Dendritic cell treated with granulocyte-macrophage colony-stimulating factor and Interleukin-4, amounts not matched to agents 40 ng/mL and 50 ng/mL, for 4 days (primary cell): Measurements from ENCODE around the gene MTHFD1L.

ENCODE experiments used
- H3K27ac Mint-ChIP-seq: one replicate; pipeline ENCODE4 v1.8.0; 2022; ENCODE audit warnings: mild to moderate bottlenecking, mixed read lengths
- H3K27me3 Mint-ChIP-seq: one replicate; pipeline ENCODE4 v1.8.0; 2022; ENCODE audit warnings: mild to moderate bottlenecking, mixed read lengths
- H3K36me3 Mint-ChIP-seq: one replicate; pipeline ENCODE4 v1.8.0; 2022; ENCODE audit warnings: low read depth, mixed read lengths
- H3K4me1 Mint-ChIP-seq: one replicate; pipeline ENCODE4 v1.8.0; 2022; ENCODE audit warnings: low read depth, mixed read lengths
- H3K4me3 Mint-ChIP-seq: one replicate; pipeline ENCODE4 v1.8.0; 2022; ENCODE audit warnings: mild to moderate bottlenecking, moderate library complexity, mixed read lengths
- H3K9me3 Mint-ChIP-seq: one replicate; pipeline ENCODE4 v1.8.0; 2022; ENCODE audit warnings: mixed read lengths
- intact Hi-C: fragments of 100-400 bp; cut with micrococcal nuclease; formaldehyde crosslinking; loops from one replicate; pipeline ENCODE4 v1.15.0; 2022

Gene MTHFD1L

DNA sequence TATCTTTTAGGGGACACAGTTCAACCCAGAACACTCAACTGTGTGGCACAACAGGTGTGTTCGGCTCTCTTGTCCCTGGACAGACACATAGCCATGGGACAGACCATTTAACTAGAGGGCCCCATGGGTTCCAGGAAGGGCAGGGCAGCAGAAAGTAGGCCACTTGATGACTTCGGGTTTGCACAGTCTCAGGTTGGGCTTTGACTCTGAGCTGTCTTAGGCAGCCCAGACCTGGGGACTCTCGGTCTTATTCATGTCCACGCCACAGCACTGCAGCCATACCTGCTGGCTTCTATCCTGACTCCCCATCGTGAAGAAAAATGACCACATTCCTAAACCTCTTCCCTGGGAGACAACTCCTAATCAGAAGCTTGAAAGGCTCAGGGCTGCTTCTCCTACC lies 228.2 kb downstream of the MTHFD1L start:
- Mint-ChIP-seq H3K36me3 (peaks cover 22% of the 10 kb centered on the region), H3K27me3 (no peaks in the 10 kb centered on the region), H3K27ac (no peak overlapping the region)

GRCh38 chr6:151095538-151096254 lies 230.2 kb downstream of the MTHFD1L start:
- no peak overlapping the region for H3K27ac Mint-ChIP-seq
- no peak overlapping the region for H3K4me3 Mint-ChIP-seq
- H3K36me3 Mint-ChIP-seq: peaks cover 22% of the 10 kb centered on the region
- H3K4me1 Mint-ChIP-seq: peaks cover 5% of the 10 kb centered on the region
- H3K27me3 Mint-ChIP-seq: no peaks in the 10 kb centered on the region
- intact Hi-C loops: no loop called here
- no peaks in the 10 kb centered on the region for H3K9me3 Mint-ChIP-seq

More for the DNA sequence above, 228.2 kb downstream of the MTHFD1L start:
- H3K4me3 Mint-ChIP-seq: no peak overlapping the region
- no peaks in the 10 kb centered on the region for H3K9me3 Mint-ChIP-seq
- intact Hi-C loops: no loop called here
- H3K4me1 Mint-ChIP-seq: peaks cover 5% of the 10 kb centered on the region

DNA sequence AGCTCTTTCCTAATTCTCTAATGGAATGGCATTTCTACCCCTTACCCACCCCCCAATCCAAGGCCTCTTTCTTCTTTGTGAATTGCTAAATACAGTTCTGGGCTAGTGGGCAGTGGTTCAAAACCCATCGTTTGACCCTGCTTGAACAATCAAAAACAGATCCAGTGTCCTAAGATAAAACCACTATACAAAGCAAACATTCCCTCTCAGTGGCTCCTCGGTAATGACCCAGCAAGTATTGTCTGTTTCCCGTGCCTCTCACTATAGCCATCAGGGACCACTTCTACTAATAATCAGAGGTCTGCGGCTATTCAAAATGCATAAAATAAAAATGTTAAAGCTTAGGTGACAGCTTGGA lies 230.7 kb downstream of the MTHFD1L start:
- Mint-ChIP-seq H3K36me3 (peaks cover 22% of the 10 kb centered on the region), H3K27ac (no peak overlapping the region)

DNA sequence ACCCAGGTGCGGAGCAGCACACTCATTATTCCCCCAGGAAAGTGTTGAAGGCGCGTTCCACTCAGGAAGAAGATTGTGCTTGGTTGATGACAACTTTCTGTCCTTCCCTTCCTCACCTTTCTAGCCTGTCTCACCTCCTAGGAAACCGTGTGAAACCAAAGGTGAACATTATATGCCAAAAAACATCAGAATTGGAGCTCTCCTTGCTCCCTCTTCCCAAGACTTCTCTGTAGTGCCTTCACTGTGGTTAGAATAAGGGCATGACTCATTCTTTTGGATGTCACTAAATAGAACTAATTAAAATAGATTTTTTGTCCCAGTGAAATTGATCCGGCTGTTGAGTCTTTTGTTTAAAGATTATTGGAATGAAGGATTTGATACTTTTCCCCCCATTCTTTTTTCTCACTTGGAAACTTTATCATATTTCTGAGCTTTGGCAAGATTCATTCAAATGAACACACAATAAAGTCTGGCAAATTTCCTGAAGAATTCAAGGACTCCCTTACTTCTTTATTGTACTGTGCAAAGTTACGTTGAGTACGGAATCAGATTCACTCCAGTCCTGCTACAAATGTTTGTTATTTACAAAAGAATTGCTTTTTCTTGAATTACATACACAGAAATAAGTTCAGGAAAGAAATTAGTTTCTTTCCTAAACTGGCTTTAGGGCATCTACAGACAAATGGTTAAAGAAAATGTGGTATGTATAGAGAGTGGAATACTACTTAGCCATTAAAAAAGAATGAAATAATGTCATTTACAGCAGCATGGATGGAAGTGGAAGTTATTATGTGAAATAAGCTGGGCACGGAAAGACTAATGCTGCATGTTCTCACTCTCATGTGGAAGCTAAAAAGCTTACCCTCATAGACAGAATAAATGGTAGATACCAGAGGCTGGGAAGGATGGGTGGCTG lies 231.4 kb downstream of the MTHFD1L start:
- Mint-ChIP-seq H3K9me3 (no peaks in the 10 kb centered on the region), H3K36me3 (peaks cover 22% of the 10 kb centered on the region), H3K4me3 (no peak overlapping the region), H3K4me1 (peaks cover 2% of the 10 kb centered on the region), H3K27ac (no peak overlapping the region), H3K27me3 (no peaks in the 10 kb centered on the region)
- intact Hi-C loops: no loop called here

More for the DNA sequence above, 230.7 kb downstream of the MTHFD1L start:
- intact Hi-C loops: no loop called here
- Mint-ChIP-seq H3K27me3 (no peaks in the 10 kb centered on the region), H3K4me1 (peaks cover 5% of the 10 kb centered on the region), H3K4me3 (no peak overlapping the region), H3K9me3 (no peaks in the 10 kb centered on the region)

- H3K27ac Mint-ChIP-seq: no peak overlapping the region
- H3K9me3 Mint-ChIP-seq: no peaks in the 10 kb centered on the region
- no peaks in the 10 kb centered on the region for H3K27me3 Mint-ChIP-seq
- H3K4me1 Mint-ChIP-seq: no peaks in the 10 kb centered on the region
- peaks cover 12% of the 10 kb centered on the region for H3K36me3 Mint-ChIP-seq
- intact Hi-C loops: no loop called here
- H3K4me3 Mint-ChIP-seq: no peak overlapping the region
These were observed 232.7 kb downstream of the MTHFD1L start for GRCh38 chr6:151098166-151098565.

DNA sequence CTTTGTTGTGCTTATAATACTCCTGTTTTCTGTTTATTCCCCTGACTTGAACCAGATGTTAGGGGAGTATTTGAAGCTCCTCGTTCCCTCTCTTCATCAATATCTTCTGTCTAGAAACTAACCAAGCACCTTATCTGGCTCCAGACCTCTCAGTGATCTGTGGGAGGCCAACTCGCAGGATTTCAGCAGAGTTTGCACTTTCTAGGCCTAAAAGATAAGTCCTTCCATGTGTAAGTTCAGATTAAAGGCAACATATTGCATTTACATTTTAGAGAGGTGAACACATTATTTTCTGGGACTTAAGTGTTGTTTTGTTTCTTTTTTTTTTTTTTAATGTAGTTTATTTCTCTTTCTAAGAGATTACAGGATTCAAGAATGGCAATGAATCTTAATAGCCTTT lies 234.8 kb downstream of the MTHFD1L start:
- intact Hi-C loops: no loop called here
- no peak overlapping the region for H3K27ac Mint-ChIP-seq
- H3K4me3 Mint-ChIP-seq: no peak overlapping the region
- no peaks in the 10 kb centered on the region for H3K4me1 Mint-ChIP-seq
- no peaks in the 10 kb centered on the region for H3K36me3 Mint-ChIP-seq
- H3K27me3 Mint-ChIP-seq: no peaks in the 10 kb centered on the region
- H3K9me3 Mint-ChIP-seq: no peaks in the 10 kb centered on the region

DNA sequence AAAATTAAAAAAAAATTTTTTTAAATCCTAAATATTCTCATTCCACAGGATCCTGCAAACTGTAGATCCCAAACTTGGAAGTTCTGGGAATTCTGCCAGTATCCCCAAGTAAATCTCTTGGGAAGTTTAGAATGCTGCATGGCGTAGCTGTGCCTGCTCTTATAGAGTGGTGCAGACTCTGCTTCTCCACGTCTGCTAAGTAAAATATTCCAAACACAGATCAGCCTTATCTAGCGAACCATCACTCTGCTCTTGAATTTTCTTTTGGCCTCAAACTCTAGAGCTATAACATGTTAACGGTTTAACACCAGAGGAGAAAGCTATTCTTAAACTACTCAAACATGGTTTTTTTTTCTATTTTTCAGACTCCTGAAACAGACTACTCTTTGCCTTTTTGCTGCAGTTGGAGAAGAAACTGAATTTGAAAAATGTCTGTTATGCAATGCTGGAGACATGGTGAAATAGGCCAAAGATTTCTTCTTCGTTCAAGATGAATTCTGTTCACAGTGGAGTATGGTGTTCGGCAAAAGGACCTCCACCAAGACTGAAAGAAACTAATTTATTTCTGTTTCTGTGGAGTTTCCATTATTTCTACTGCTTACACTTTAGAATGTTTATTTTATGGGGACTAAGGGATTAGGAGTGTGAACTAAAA lies 235.8 kb downstream of the MTHFD1L start:
- Mint-ChIP-seq H3K36me3 (no peaks in the 10 kb centered on the region), H3K4me3 (no peak overlapping the region), H3K4me1 (no peaks in the 10 kb centered on the region), H3K27me3 (no peaks in the 10 kb centered on the region), H3K27ac (no peak overlapping the region), H3K9me3 (no peaks in the 10 kb centered on the region)
- intact Hi-C loops: no loop called here

GRCh38 chr6:151101816-151102694 lies 236.6 kb downstream of the MTHFD1L start:
- no peaks in the 10 kb centered on the region for H3K36me3 Mint-ChIP-seq
- no peak overlapping the region for H3K27ac Mint-ChIP-seq
- H3K4me1 Mint-ChIP-seq: no peaks in the 10 kb centered on the region
- H3K9me3 Mint-ChIP-seq: no peaks in the 10 kb centered on the region
- no peak overlapping the region for H3K4me3 Mint-ChIP-seq
- H3K27me3 Mint-ChIP-seq: no peaks in the 10 kb centered on the region
- intact Hi-C loops: no loop called here

GRCh38 chr6:151103266-151103665 lies 237.8 kb downstream of the MTHFD1L start:
- Mint-ChIP-seq H3K27me3 (no peaks in the 10 kb centered on the region), H3K9me3 (no peaks in the 10 kb centered on the region), H3K36me3 (no peaks in the 10 kb centered on the region), H3K27ac (no peak overlapping the region), H3K4me3 (no peak overlapping the region), H3K4me1 (no peaks in the 10 kb centered on the region)
- intact Hi-C loops: no loop called here

DNA sequence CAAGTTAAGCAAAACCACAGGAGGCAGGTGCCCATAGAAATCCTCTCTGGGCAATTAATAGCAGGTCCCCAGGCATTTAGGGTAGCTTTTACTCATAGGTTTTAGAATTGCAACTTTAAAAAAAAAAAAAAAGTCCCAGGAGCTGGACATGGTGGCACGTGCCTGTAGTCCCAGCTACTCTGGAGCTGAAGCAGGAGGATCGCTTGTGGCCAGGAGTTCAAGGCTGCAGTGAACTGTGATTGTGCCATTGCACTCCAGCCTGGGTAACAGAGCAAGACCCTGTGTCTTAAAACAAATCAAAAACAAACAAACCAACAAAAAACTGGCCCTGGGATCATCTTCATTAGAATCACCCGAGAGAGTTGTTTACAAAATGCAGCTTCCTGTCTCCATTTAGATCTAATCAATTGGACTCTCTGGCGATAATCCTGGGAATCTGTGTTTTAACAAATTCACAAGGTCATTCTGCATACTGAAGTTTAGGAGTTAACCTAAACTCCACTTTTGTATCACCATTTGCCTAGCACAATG lies 242.5 kb downstream of the MTHFD1L start:
- H3K27me3 Mint-ChIP-seq: no peaks in the 10 kb centered on the region
- H3K4me3 Mint-ChIP-seq: no peak overlapping the region
- intact Hi-C loops: no loop called here
- H3K27ac Mint-ChIP-seq: no peak overlapping the region
- no peaks in the 10 kb centered on the region for H3K9me3 Mint-ChIP-seq
- H3K4me1 Mint-ChIP-seq: no peaks in the 10 kb centered on the region
- H3K36me3 Mint-ChIP-seq: no peaks in the 10 kb centered on the region

GRCh38 chr6:151108548-151108947 lies 243.0 kb downstream of the MTHFD1L start:
- H3K9me3 Mint-ChIP-seq: no peaks in the 10 kb centered on the region
- no peaks in the 10 kb centered on the region for H3K4me1 Mint-ChIP-seq
- no peak overlapping the region for H3K27ac Mint-ChIP-seq
- intact Hi-C loops: no loop called here
- no peaks in the 10 kb centered on the region for H3K27me3 Mint-ChIP-seq
- H3K36me3 Mint-ChIP-seq: no peaks in the 10 kb centered on the region
- no peak overlapping the region for H3K4me3 Mint-ChIP-seq

GRCh38 chr6:151109361-151109760 lies 243.9 kb downstream of the MTHFD1L start:
- Mint-ChIP-seq H3K9me3 (no peaks in the 10 kb centered on the region), H3K4me1 (no peaks in the 10 kb centered on the region), H3K36me3 (no peaks in the 10 kb centered on the region), H3K27ac (no peak overlapping the region), H3K27me3 (no peaks in the 10 kb centered on the region), H3K4me3 (no peak overlapping the region)
- intact Hi-C loops: no loop called here

GRCh38 chr6:151109869-151110575 lies 244.5 kb downstream of the MTHFD1L start:
- no peaks in the 10 kb centered on the region for H3K4me1 Mint-ChIP-seq
- no peaks in the 10 kb centered on the region for H3K27me3 Mint-ChIP-seq
- no peak overlapping the region for H3K27ac Mint-ChIP-seq
- H3K36me3 Mint-ChIP-seq: no peaks in the 10 kb centered on the region
- H3K9me3 Mint-ChIP-seq: no peaks in the 10 kb centered on the region
- intact Hi-C loops: no loop called here
- no peak overlapping the region for H3K4me3 Mint-ChIP-seq
